ENCODE measurements around the gene RHEX. TPM values are rescaled to one million over a fixed set of nuclear protein-coding genes. Genes with fewer than 3 reads are reported as not detected.
A peak's percentile ranks its signal among the peaks of the same experiment; 100 is the strongest.

The RHEX gene
- total RNA-seq, 2 experiments from 2014 or later: not detected

GRCh38 chr1:206065547-206066145 lies 12.7 kb downstream of the RHEX start:
- H3K4me1 ChIP-seq (ENCODE audit: insufficient read depth, low read length): peaks cover 7% of the 10 kb centered on the region
- H3K36me3 Mint-ChIP-seq (ENCODE audit: low read depth): no peaks in the 10 kb centered on the region
- H3K27ac ChIP-seq (ENCODE audit: low read depth in 1 of 2, low read length in 2 of 2): no peak overlapping the region
- peaks cover 0 to 7% of the 10 kb centered on the region in 2 experiments for H3K9me3 ChIP-seq (ENCODE audit: control insufficient read depth in 1 of 2, insufficient read depth in 1 of 2, low read length in 2 of 2)
- ChIA-PET CTCF (no interaction called here), POLR2A (no interaction called here)
- intact Hi-C loops (cut with DNase I, micrococcal nuclease): no loop called here
- H3K27me3 ChIP-seq (ENCODE audit: control insufficient read depth in 1 of 2, insufficient read depth in 2 of 2, low read length in 2 of 2): no peaks in the 10 kb centered on the region
- no peak overlapping the region for H3K27ac Mint-ChIP-seq
- no peak for ATAC-seq (ENCODE audit: poor library complexity)
- H3K4me3 Mint-ChIP-seq: no peak overlapping the region
- H3K36me3 ChIP-seq (ENCODE audit: insufficient read depth, low read length): no peaks in the 10 kb centered on the region
- peaks cover 14% of the 10 kb centered on the region for H3K4me1 Mint-ChIP-seq (ENCODE audit: low read depth)
- no peaks in the 10 kb centered on the region for H3K9me3 Mint-ChIP-seq
- H3K27me3 Mint-ChIP-seq: no peaks in the 10 kb centered on the region
- DNase-seq: no peak
- no peak overlapping the region for H3K4me3 ChIP-seq (ENCODE audit: low read length)
- no peak for TF ChIP-seq CTCF (IDR thresholded peaks at IDR 0.05)

- TF ChIP-seq CTCF (IDR thresholded peaks at IDR 0.05): no peak
- Mint-ChIP-seq H3K27ac (no peak overlapping the region), H3K4me3 (no peak overlapping the region), H3K4me1 (ENCODE audit: low read depth) (peaks cover 14% of the 10 kb centered on the region), H3K9me3 (no peaks in the 10 kb centered on the region), H3K36me3 (ENCODE audit: low read depth) (no peaks in the 10 kb centered on the region), H3K27me3 (no peaks in the 10 kb centered on the region)
- intact Hi-C loops (cut with DNase I, micrococcal nuclease): no loop called here
- no peak overlapping the region for H3K27ac ChIP-seq (ENCODE audit: low read depth in 1 of 2, low read length in 2 of 2)
- peaks cover 0 to 7% of the 10 kb centered on the region in 2 experiments for H3K9me3 ChIP-seq (ENCODE audit: control insufficient read depth in 1 of 2, insufficient read depth in 1 of 2, low read length in 2 of 2)
- no peak overlapping the region for H3K4me3 ChIP-seq (ENCODE audit: low read length)
- H3K36me3 ChIP-seq (ENCODE audit: insufficient read depth, low read length): no peaks in the 10 kb centered on the region
- ATAC-seq (ENCODE audit: poor library complexity) (no peak), DNase-seq (no peak)
- no peaks in the 10 kb centered on the region for H3K27me3 ChIP-seq (ENCODE audit: control insufficient read depth in 1 of 2, insufficient read depth in 2 of 2, low read length in 2 of 2)
- POLR2A ChIA-PET: interaction anchor here (1.0 kb wide), 1 partner anchor 317 kb away, joined by 3 read pairs; no protein-coding TSS in a partner anchor
- H3K4me1 ChIP-seq (ENCODE audit: insufficient read depth, low read length): peaks cover 7% of the 10 kb centered on the region
- CTCF ChIA-PET: no interaction called here
These were observed 13.7 kb downstream of the RHEX start for GRCh38 chr1:206066479-206067171.

- Histone ChIP-seq H3K36me3 (ENCODE audit: insufficient read depth, low read length) (no peaks in the 10 kb centered on the region), H3K9me3 (ENCODE audit: control insufficient read depth in 1 of 2, insufficient read depth in 1 of 2, low read length in 2 of 2) (peaks cover 0 to 4% of the 10 kb centered on the region in 2 experiments), H3K4me1 (ENCODE audit: insufficient read depth, low read length) (peaks cover 7% of the 10 kb centered on the region), H3K27ac (ENCODE audit: low read depth in 1 of 2, low read length in 2 of 2) (no peak overlapping the region), H3K27me3 (ENCODE audit: control insufficient read depth in 1 of 2, insufficient read depth in 2 of 2, low read length in 2 of 2) (no peaks in the 10 kb centered on the region), H3K4me3 (ENCODE audit: low read length) (no peak overlapping the region)
- TF ChIP-seq CTCF (IDR thresholded peaks at IDR 0.05): no peak
- ChIA-PET POLR2A (interaction anchor here (1.0 kb wide), 1 partner anchor 318 kb away, joined by 3 read pairs; no protein-coding TSS in a partner anchor), CTCF (no interaction called here)
- Mint-ChIP-seq H3K27ac (no peak overlapping the region), H3K36me3 (ENCODE audit: low read depth) (no peaks in the 10 kb centered on the region), H3K4me3 (no peak overlapping the region), H3K4me1 (ENCODE audit: low read depth) (peaks cover 14% of the 10 kb centered on the region), H3K9me3 (no peaks in the 10 kb centered on the region), H3K27me3 (no peaks in the 10 kb centered on the region)
- intact Hi-C loops (cut with DNase I, micrococcal nuclease): no loop called here
- DNase-seq: no peak
- peak; percentile 26 for ATAC-seq (ENCODE audit: poor library complexity)
These were observed 14.7 kb downstream of the RHEX start for GRCh38 chr1:206067486-206068227.
